H9 (cell line): ENCODE data around the gene ARHGDIA. TPM values are rescaled to one million over a fixed set of nuclear protein-coding genes. Genes with fewer than 3 reads are reported as not detected.

Experiments
- DNase-seq: peaks from one replicate; pipeline ENCODE4 v3.0.0-alpha.2; 2017
- H2AFZ ChIP-seq: one replicate; pipeline ENCODE4 v1.6.1; 2013; ENCODE audit warnings: mild to moderate bottlenecking, low read length, control low read depth, moderate library complexity
- H2AK5ac ChIP-seq: 2 replicates; pipeline ENCODE4 v1.6.1; 2013; ENCODE audit warnings: low read length, control low read depth, mixed read lengths; ENCODE audit not compliant: insufficient read length
- H2BK120ac ChIP-seq: one replicate; pipeline ENCODE4 v1.6.1; 2013; ENCODE audit warnings: low read depth, mild to moderate bottlenecking, low read length, control low read depth, inconsistent platforms; ENCODE audit not compliant: poor library complexity, severe bottlenecking
- H2BK12ac ChIP-seq: 2 replicates; pipeline ENCODE4 v1.6.1; 2013; ENCODE audit warnings: low read length, control low read depth, mixed read lengths, low read depth; ENCODE audit not compliant: insufficient read length
- H2BK15ac ChIP-seq: 2 replicates; pipeline ENCODE4 v1.6.1; 2013; ENCODE audit warnings: low read depth, low read length, control low read depth
- H2BK20ac ChIP-seq: one replicate; pipeline ENCODE4 v1.6.1; 2013; ENCODE audit warnings: low read depth, mild to moderate bottlenecking, low read length, control low read depth, inconsistent platforms; ENCODE audit not compliant: poor library complexity, severe bottlenecking
- H2BK5ac ChIP-seq: 2 replicates; pipeline ENCODE4 v1.6.1; 2013; ENCODE audit warnings: low read length, control low read depth, mixed read lengths; ENCODE audit not compliant: insufficient read length
- H3K14ac ChIP-seq: 2 replicates; pipeline ENCODE4 v1.6.1; 2013; ENCODE audit warnings: low read length, control low read depth; ENCODE audit not compliant: insufficient read depth
- H3K18ac ChIP-seq: 2 replicates; pipeline ENCODE4 v1.6.1; 2013; ENCODE audit warnings: low read depth, mild to moderate bottlenecking, mixed read lengths, low read length, control low read depth; ENCODE audit not compliant: insufficient read length
- H3K23ac ChIP-seq: 2 replicates; pipeline ENCODE4 v1.6.1; 2013; ENCODE audit warnings: low read length, control low read depth, mixed read lengths, low read depth; ENCODE audit not compliant: insufficient read length
- H3K23me2 ChIP-seq: 2 replicates; pipeline ENCODE4 v1.6.1; 2013; ENCODE audit warnings: low read depth, mild to moderate bottlenecking, mixed read lengths, low read length, control low read depth; ENCODE audit not compliant: insufficient read length, poor library complexity, severe bottlenecking
- H3K27ac ChIP-seq: 2 replicates; pipeline ENCODE4 v1.5.1; 2013; ENCODE audit warnings: low read length, control low read depth, mixed read lengths, low read depth; ENCODE audit not compliant: insufficient read length
- H3K27me3 ChIP-seq: 2 replicates; pipeline ENCODE4 v1.6.1; 2013; ENCODE audit warnings: low read length, control low read depth, inconsistent platforms; ENCODE audit not compliant: insufficient read depth
- H3K4ac ChIP-seq: 2 replicates; pipeline ENCODE4 v1.6.1; 2013; ENCODE audit warnings: low read depth, mild to moderate bottlenecking, control low read depth, inconsistent platforms, low read length, moderate library complexity
- H3K4me1 ChIP-seq: 2 replicates; pipeline ENCODE4 v1.6.1; 2013; ENCODE audit warnings: low read length, control low read depth, inconsistent platforms; ENCODE audit not compliant: insufficient read depth
- H3K4me2 ChIP-seq: 2 replicates; pipeline ENCODE4 v1.6.1; 2013; ENCODE audit warnings: low read length, control low read depth, mixed read lengths; ENCODE audit not compliant: insufficient read length, insufficient read depth
- H3K56ac ChIP-seq: 2 replicates; pipeline ENCODE4 v1.6.1; 2013; ENCODE audit warnings: low read depth, mild to moderate bottlenecking, mixed read lengths, low read length, control low read depth; ENCODE audit not compliant: insufficient read length
- H3K79me1 ChIP-seq: 2 replicates; pipeline ENCODE4 v1.6.1; 2013; ENCODE audit warnings: low read depth, mild to moderate bottlenecking, moderate library complexity, low read length, control low read depth, inconsistent platforms; ENCODE audit not compliant: insufficient read depth, poor library complexity, severe bottlenecking
- H3K79me2 ChIP-seq: 2 replicates; pipeline ENCODE4 v1.6.1; 2013; ENCODE audit warnings: low read length, control low read depth, inconsistent platforms; ENCODE audit not compliant: insufficient read depth
- H3K9ac ChIP-seq: 2 replicates; pipeline ENCODE4 v1.6.1; 2013; ENCODE audit warnings: low read length, control low read depth, mixed read lengths; ENCODE audit not compliant: insufficient read length; ENCODE audit errors: extremely low read depth
- H3K9me3 ChIP-seq: one replicate; pipeline ENCODE4 v1.6.1; 2013; ENCODE audit warnings: low read depth, low read length, inconsistent platforms; ENCODE audit not compliant: control insufficient read depth
- H3T11ph ChIP-seq: one replicate; pipeline ENCODE4 v1.6.1; 2013; ENCODE audit warnings: mild to moderate bottlenecking, low read length, control low read depth, inconsistent platforms
- H4K20me1 ChIP-seq: one replicate; pipeline ENCODE4 v1.6.1; 2013; ENCODE audit not compliant: control insufficient read depth, insufficient read length, insufficient read depth
- H4K5ac ChIP-seq: 2 replicates; pipeline ENCODE4 v1.6.1; 2013; ENCODE audit warnings: low read depth, mild to moderate bottlenecking, mixed read lengths, low read length, control low read depth; ENCODE audit not compliant: insufficient read length
- H4K8ac ChIP-seq: replicated peaks from 2 replicates; pipeline ENCODE4 v1.6.1; 2013; ENCODE audit warnings: low read length, control low read depth, mixed read lengths, low read depth; ENCODE audit not compliant: insufficient read length
- H4K91ac ChIP-seq: 2 replicates; pipeline ENCODE4 v1.6.1; 2013; ENCODE audit warnings: low read depth, mild to moderate bottlenecking, moderate library complexity, mixed read lengths, low read length, control low read depth; ENCODE audit not compliant: insufficient read length
- H3K27ac Mint-ChIP-seq, 3 experiments: 2 replicates in 2 of 3; 3 replicates in 1 of 3; pipeline ENCODE4 v1.8.0; 2020 to 2021; ENCODE audit warnings: mixed read lengths in 3 of 3, mild to moderate bottlenecking in 1 of 3, moderate library complexity in 1 of 3
- H3K27me3 Mint-ChIP-seq: 2 replicates; pipeline ENCODE4 v1.8.0; 2021; ENCODE audit warnings: low read depth, mild to moderate bottlenecking, moderate library complexity, mixed read lengths
- H3K36me3 Mint-ChIP-seq, 3 experiments: 2 replicates in 2 of 3; 3 replicates in 1 of 3; pipeline ENCODE4 v1.8.0; 2020 to 2021; ENCODE audit warnings: low read depth in 3 of 3, mixed read lengths in 3 of 3; ENCODE audit not compliant: insufficient read depth in 1 of 3
- H3K4me1 Mint-ChIP-seq, 2 experiments: 2 replicates each; pipeline ENCODE4 v1.8.0; 2020; ENCODE audit warnings: mixed read lengths in 2 of 2
- H3K4me3 Mint-ChIP-seq, 2 experiments: 2 replicates in 1 of 2; 3 replicates in 1 of 2; pipeline ENCODE4 v1.8.0; 2020 to 2021; ENCODE audit warnings: mild to moderate bottlenecking in 2 of 2, mixed read lengths in 2 of 2, moderate library complexity in 1 of 2
- H3K9me3 Mint-ChIP-seq, 2 experiments: 2 replicates in 1 of 2; 3 replicates in 1 of 2; pipeline ENCODE4 v1.8.0; 2020; ENCODE audit warnings: mild to moderate bottlenecking in 2 of 2, mixed read lengths in 2 of 2, moderate library complexity in 1 of 2
- CTCF ChIP-seq: fragments of 200-600 bp; sonication (generic); conservative IDR thresholded peaks from 3 replicates; pipeline ENCODE4 v1.8.0; 2021; ENCODE audit warnings: antibody characterized with exemption, mild to moderate bottlenecking
- WGBS: extraction: QIAGEN DNeasy Blood & Tissue Kit; methylation state at CpG from one replicate; pipeline ENCODE4 v1.1.7; 2013; ENCODE audit warnings: missing lambda C conversion rate, low lambda C conversion rate, mixed read lengths; ENCODE audit not compliant: insufficient read length; ENCODE audit errors: extremely low coverage; 5-methylcytosine and 5-hydroxymethylcytosine counted together
- total RNA-seq: library from RNA; stranded (reverse); gene quantifications from 2 replicates; pipeline ENCODE4 v1.2.1, GENCODE V29; 2021

Gene ARHGDIA
- total RNA-seq, 1 experiment from 2014 or later: 247 TPM

DNA sequence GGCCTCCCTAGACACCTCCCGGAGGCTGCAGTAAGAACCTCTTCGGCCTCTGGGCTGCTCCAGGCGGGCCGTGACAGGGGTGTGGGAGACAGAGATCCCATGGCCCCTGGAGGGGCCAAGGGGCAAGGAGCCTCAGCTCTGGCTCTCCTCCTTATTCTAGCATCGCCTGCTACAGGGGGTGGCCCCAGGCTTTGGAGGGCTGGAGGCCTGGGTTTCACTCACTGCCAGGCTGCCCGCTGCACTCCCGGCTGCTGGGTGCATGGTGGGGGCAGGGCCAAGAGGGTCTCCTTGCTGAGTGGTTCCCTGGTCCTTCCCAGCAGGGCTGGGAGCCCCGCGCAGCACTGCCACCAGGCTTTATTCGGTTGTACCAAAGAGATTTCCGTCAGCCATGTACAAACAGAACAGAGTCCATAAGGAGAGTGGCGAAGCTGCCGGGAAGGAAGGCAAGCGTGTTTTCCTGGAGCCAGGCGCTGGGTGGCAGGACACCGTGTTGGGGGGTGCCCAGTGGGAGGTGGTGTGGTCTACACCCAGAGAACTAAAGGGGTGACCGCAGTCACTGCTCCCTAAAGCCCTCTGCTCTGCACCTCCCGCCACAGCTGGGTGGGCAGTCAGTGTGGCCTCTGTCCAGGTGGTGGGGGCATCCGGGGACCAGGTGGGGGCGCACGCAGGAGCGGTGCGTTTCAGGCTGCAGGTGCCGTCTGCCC, 32.9 kb upstream of the ARHGDIA start:
- no peak for TF ChIP-seq CTCF
- no peak overlapping the region for H2AFZ ChIP-seq
- Mint-ChIP-seq H3K27me3 (peaks cover 11% of the 10 kb centered on the region), H3K9me3 (no peaks in the 10 kb centered on the region), H3K4me3 (no peak overlapping the region), H3K4me1 (peaks cover 0 to 3% of the 10 kb centered on the region in 2 experiments; a peak in 2 of 4 replicates), H3K36me3 (peaks cover 4 to 23% (median 11%) of the 10 kb centered on the region in 3 experiments; a peak in 6 of 7 replicates), H3K27ac (no peak overlapping the region)
- H3K4ac ChIP-seq: no peak overlapping the region
- no peak overlapping the region for H3K27ac ChIP-seq
- H4K5ac ChIP-seq: no peak overlapping the region
- H3K4me2 ChIP-seq: no peak overlapping the region
- no peak overlapping the region for H4K91ac ChIP-seq
- peaks cover 11% of the 10 kb centered on the region for H3K23me2 ChIP-seq
- no peak overlapping the region for H3T11ph ChIP-seq
- no peak overlapping the region for H2AK5ac ChIP-seq
- H2BK120ac ChIP-seq: no peak overlapping the region
- no peak overlapping the region for H4K8ac ChIP-seq
- H3K9me3 ChIP-seq: no peaks in the 10 kb centered on the region
- H3K14ac ChIP-seq: no peak overlapping the region
- H4K20me1 ChIP-seq: no peaks in the 10 kb centered on the region
- H3K27me3 ChIP-seq: no peaks in the 10 kb centered on the region; the same call in 1 of the 2 replicates
- no peak overlapping the region for H3K18ac ChIP-seq
- no CpG with 5 or more reads among the region's 24 CpGs for WGBS
- H2BK15ac ChIP-seq: no peak overlapping the region
- H2BK20ac ChIP-seq: no peak overlapping the region
- no peaks in the 10 kb centered on the region for H3K79me2 ChIP-seq
- no peak overlapping the region for H2BK5ac ChIP-seq
- no peaks in the 10 kb centered on the region for H3K4me1 ChIP-seq
- no peak overlapping the region for H3K9ac ChIP-seq
- H3K79me1 ChIP-seq: no peaks in the 10 kb centered on the region
- H3K23ac ChIP-seq: no peak overlapping the region
- no peak for DNase-seq
- no peak overlapping the region for H3K56ac ChIP-seq
- H2BK12ac ChIP-seq: no peak overlapping the region
